Urothelium cell line (cell line): Measurements from ENCODE around the gene DPYD.

ENCODE experiments used
- DNase-seq: peaks from one replicate; pipeline ENCODE4 v3.0.0; 2011; ENCODE audit warnings: low spot score, mixed read lengths
- FAIRE-seq: peaks from 2 replicates; lab custom pipeline; 2011; peaks lifted over from hg19 to GRCh38; lab: Jason Lieb, UNC

Gene DPYD

DNA sequence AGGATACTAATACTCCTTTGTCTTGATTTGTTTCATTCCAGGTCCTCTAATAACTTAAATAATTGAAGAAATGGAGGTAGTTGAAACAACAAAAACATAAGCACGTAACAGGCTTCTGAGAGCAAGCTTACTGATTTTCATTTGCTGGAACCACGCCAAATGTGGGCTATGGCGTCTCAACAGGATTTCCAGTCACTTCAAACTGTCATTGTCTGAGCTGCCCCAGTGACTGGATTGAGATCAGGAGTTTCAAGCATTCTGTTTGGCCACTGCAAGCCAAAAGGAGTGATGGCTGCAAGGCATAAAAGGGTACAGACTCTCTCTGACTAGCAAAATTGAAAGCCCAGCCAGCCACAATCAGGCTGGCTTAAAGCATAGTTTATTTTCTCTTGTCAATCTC is 289.9 kb downstream of the DPYD start:
- no peak for DNase-seq
- no peak for FAIRE-seq

DNA sequence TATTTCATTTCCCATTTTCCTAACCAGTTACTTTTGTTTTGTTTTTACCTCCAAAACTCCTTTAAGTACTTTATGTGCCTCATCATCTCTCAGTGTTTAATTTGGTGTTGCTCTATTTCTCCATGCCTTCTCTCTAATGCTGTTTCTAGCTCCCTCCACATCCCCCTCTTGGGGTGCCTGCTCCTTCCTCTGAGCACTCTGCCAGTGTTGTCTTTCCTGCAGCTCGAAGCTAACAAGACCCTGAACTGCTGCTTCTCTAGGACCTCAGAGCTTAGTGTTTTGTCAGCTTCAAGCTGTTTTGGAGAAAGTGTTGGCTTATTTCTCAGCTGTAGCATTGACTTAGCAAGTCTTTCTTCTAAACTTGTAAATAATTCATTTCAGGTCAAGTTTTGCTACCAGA is 290.6 kb downstream of the DPYD start:
- DNase-seq (no peak), FAIRE-seq (no peak)

DNA sequence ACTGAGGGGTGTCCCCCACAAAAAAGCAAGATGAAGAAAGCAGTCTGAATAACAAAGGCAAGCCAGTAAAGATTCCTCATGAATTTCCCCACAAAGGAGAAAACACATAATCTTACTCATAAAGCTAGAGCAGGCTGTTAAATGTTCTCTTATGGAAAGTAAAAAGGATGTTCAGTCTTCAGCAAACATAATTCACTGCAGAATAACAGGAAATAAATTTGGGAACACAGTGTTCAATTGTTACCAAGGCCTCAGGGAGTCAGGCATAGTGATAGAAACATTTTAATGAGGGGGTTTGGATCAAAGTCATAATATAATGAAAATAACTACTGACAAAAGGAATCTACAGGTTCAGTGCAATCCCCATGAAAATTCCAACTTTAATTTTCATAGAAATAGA is 297.6 kb downstream of the DPYD start:
- no peak for DNase-seq
- FAIRE-seq: no peak

DNA sequence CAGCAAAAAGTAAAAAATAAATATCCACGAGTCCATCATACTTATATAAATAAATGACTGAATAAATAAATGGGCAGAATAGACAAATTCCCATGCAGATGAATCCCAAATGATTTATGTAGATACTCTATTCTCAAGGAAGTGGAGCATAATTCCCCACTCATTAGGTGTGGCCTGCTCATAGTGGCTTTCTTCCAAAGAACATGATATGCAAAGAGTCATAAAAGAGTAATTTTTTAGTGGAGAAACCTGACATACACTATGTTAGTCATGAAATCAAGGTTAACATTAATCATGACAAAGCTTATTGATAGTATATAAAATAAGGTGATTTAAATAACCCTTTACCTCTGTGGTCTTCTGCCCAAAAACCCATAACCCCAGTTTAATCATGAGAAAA is 298.9 kb downstream of the DPYD start:
- FAIRE-seq: no peak
- no peak for DNase-seq

DNA sequence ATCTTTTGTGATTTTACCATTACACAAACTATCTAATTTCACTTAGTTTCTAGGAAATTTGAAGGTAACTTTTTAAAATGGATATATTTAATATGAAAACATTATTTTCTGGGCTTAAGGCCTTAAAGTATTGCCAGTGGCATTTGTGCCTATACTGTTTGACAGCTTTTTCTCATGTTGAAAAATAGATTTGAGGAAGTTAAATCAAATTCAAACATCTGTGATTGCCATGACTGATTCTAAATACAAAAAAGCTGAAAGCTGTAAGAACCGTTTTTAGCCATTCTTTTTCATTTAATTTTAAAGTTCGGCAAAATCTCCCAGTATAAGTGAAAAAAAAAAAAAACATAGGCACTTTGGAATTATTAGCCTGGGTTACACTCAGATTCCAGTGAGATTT is 301.1 kb downstream of the DPYD start:
- DNase-seq (no peak), FAIRE-seq (no peak)

DNA sequence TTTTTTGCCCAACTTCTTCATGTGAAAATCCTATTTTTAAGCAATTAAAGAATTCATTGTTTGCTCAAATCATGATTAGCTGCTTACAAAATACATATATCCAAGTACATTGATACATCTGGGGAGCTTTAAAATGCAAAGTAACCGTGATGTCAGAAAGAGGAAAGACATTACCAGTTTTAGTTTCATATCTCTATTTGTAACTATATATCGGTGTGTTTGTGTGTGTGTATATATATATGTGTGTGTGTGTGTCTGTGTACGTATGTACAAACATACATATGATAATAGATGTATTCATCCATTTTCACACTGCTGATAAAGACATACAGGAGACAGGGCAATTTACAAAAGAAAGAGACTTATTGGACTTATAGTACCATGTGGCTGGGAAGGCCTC is 310.1 kb downstream of the DPYD start:
- FAIRE-seq: no peak
- no peak for DNase-seq

DNA sequence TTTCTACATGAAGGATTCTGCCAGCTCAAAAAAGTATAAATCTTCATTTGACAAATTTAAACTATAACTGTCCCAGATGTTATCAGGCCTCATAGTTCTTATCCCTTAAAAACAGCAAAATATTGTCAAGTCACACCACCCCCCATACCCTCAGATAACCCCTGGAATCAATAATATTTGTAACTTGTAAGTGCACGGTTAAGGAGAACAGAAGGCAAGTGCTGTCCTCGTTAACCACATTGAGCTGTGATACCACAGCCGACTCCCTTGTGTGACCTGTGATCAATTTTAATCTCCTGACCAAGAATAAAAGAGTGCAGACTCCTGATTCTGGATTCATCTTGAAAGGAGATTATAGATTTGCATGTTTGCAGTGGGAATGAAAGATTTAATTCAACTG is 310.7 kb downstream of the DPYD start:
- no peak for DNase-seq
- no peak for FAIRE-seq

- no peak for FAIRE-seq
- DNase-seq: no peak
Measured at GRCh38 chr1:97608272-97608671, 312.6 kb downstream of the DPYD start.

- DNase-seq: no peak
- FAIRE-seq: no peak
Measured at GRCh38 chr1:97603776-97604175, 317.1 kb downstream of the DPYD start.

DNA sequence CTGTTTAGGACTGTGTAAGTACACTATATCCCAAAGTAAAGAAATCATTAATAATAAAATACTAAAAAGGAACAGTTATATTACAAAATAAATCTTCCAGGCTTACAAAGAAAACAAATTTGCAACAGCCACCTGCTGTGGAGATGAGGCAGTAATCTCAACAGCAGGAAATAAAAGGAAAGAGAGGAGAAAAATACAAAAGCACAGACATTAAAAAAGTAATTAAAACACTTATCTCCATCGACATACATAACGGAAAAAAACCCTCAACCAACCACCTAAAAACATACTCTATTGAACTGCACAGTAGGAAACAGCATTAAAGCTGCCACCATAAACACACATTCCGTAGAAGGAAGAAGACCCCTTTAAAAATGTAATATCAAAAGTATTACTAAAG is 317.6 kb downstream of the DPYD start:
- FAIRE-seq: no peak
- no peak for DNase-seq

DNA sequence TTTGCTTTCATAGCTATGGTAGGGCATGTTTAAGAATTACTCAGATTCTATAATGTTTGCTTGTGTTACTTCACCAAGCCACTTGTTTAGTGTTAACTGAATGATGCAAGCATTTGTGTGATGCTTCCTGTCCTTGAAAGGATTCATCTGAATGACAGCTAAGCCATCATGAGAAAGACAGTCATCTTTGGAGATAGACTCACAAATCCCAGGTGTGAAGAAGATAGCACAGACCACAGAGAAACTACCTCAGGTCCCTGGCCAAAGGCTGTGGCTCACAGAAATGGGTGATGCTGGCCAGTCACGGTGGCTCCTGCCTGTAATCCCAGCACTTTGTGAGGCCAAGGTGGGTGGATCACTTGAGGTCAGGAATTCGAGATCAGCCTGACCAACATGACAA is 321.4 kb downstream of the DPYD start:
- DNase-seq (no peak), FAIRE-seq (no peak)

DNA sequence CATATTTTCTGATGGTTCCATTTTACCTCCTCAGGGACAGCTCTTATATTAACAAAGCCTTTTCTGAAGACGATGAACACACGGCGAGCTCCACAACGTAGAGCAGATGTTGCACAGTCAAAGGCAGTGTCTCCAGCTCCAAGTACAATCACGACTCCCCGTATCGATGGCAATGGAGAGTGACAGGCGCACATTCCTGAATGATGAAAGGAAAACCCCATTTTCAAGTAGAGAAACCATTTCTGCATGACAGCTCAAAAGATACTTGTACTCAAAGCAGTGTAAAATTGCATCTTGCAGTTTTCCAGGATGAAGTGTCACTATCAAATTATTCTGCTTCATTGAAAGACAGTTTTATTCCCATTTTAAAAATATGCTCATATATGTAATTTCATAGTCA is 327.6 kb downstream of the DPYD start:
- DNase-seq (no peak), FAIRE-seq (no peak)

DNA sequence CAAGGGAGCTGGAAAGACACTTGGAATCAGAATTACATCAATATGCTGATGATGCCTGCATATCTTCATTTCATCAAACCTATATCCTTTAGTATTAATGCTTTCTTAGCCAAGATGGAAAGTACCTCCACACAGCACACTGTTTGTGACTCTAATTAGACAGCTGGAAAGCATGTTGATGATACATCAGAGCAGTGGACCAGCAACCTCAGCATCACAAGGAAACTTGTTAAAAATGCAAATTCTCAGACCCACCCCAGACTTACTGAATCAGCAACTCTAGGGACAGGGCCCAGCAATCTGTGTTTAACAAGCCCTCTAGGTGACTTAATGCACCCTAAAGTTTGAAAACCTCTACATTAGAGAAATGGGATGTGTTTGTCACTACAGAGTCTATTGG is 332.1 kb downstream of the DPYD start:
- FAIRE-seq (no peak), DNase-seq (no peak)

GRCh38 chr1:97581614-97582051 is 339.2 kb downstream of the DPYD start:
- FAIRE-seq (no peak), DNase-seq (peak; percentile 12)

- no peak for FAIRE-seq
Measured at GRCh38 chr1:97577613-97578012, 343.2 kb downstream of the DPYD start.

GRCh38 chr1:97573553-97573952 is 347.3 kb downstream of the DPYD start:
- FAIRE-seq (no peak), DNase-seq (no peak)

More at GRCh38 chr1:97577613-97578012, 343.2 kb downstream of the DPYD start:
- no peak for DNase-seq

- no peak for DNase-seq
Measured at GRCh38 chr1:97572561-97572960, 348.3 kb downstream of the DPYD start.

DNA sequence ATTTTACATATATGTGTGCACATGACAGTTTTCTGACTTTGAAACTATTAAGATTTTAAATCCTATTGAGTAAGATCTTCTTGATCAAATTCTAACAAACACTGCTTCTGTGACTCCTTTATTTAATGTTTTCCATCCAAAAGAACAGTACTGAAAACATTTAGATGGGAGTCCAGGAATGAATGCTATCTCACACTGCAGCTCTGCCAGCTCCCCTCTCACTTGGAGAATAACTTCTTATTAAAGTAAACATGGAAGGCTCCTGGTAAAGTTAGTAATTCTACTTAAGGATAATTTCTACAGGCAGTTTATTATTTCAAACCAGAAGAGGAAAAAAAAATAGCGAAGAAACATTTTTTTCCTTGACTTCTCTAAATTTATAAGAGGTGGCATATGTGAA is 349.1 kb downstream of the DPYD start:
- FAIRE-seq (no peak), DNase-seq (no peak)

More at GRCh38 chr1:97572561-97572960, 348.3 kb downstream of the DPYD start:
- FAIRE-seq: no peak

GRCh38 chr1:97570691-97571090 is 350.1 kb downstream of the DPYD start:
- DNase-seq: no peak
- FAIRE-seq: no peak

- no peak for FAIRE-seq
- DNase-seq: no peak
Measured at GRCh38 chr1:97567000-97567749, 353.7 kb downstream of the DPYD start.

DNA sequence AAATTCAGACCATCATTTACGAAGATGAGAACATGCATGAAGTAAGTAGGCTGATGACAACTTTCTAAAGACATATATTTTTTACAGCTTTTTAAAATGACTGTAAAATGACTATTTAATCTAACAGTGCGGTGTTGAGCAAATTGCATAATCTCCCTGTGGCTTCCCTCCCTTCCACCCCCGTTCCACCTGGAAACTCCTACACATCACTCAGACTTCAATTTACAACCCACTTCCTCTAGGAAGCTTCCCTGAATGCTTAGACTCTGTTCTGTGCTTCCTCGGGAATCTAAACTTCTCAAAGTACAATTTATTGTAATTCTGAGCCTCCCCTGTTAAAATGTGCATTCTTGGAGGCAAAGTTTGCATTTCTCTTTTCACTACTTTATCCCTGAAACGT is 354.9 kb downstream of the DPYD start:
- DNase-seq (no peak), FAIRE-seq (no peak)

DNA sequence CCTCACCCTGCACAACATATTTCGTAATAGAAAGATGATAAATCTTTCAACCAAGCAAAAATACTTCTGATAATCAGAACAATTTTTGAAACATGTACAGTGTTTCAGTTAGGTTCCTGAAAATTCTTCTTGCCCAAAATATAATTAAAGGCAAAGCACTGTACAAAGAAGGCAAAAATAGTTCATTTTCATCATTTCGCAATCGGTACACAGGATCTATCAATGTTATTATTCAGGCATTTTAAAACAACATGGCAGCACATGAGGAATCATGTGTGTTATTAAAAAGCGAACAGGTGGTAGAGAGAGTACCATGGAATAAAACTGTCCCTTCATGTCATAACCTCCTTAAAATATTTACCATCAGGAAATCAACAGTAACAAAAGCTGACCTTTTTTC is 356.9 kb downstream of the DPYD start:
- FAIRE-seq (no peak), DNase-seq (no peak)

DNA sequence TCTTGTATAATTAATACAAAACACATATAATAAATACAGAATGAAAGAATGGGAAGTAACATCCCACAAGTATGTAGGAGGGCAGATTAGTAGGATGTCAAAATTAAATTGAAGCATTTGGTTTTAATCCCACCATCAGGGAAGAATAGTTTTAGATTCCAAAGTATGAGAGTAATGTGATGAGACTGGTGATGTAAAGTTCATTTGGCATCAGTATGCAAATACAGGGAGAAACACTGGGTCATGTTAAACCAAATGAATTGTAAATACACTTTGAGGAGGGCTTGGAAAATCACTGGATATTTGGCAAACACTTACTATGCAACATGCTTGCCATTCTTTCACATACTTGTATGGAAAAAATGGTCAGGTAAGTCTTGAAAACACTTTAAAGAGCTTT is 358.8 kb downstream of the DPYD start:
- FAIRE-seq (no peak), DNase-seq (no peak)
